Keratinocyte (primary cell): ENCODE data around the gene TRAF2. TPM values are rescaled to one million over a fixed set of nuclear protein-coding genes. Genes with fewer than 3 reads are reported as not detected.

Experiments used
- DNase-seq: peaks from one replicate; pipeline ENCODE4 v3.0.0-alpha.2; 2011; ENCODE audit warnings: low read depth, missing footprints, low spot score
- FAIRE-seq: peaks from 2 replicates; lab custom pipeline; 2011; peaks lifted over from hg19 to GRCh38; lab: Jason Lieb, UNC
- H2AFZ ChIP-seq: 2 replicates; pipeline ENCODE4 v1.6.0; 2012; ENCODE audit warnings: low read length, control low read depth, inconsistent platforms; ENCODE audit not compliant: control insufficient read depth
- H3K27ac ChIP-seq: 2 replicates; pipeline ENCODE4 v1.5.1; 2011; ENCODE audit warnings: low read length; ENCODE audit not compliant: control insufficient read depth, insufficient read depth
- H3K27me3 ChIP-seq: 3 replicates; pipeline ENCODE4 v1.6.0; 2011; ENCODE audit warnings: low read length; ENCODE audit not compliant: control insufficient read depth, insufficient read depth; ENCODE audit errors: extremely low read depth
- H3K36me3 ChIP-seq, 2 experiments: 2 replicates in 1 of 2; 3 replicates in 1 of 2; pipeline ENCODE4 v1.5.1; 2011; ENCODE audit warnings: low read length in 2 of 2, mild to moderate bottlenecking in 1 of 2; ENCODE audit not compliant: control insufficient read depth in 2 of 2, insufficient read depth in 2 of 2; ENCODE audit errors: extremely low read depth in 1 of 2
- H3K4me1 ChIP-seq: 3 replicates; pipeline ENCODE4 v1.5.1; 2011; ENCODE audit warnings: low read length; ENCODE audit not compliant: control insufficient read depth, insufficient read depth; ENCODE audit errors: extremely low read depth
- H3K4me2 ChIP-seq: 3 replicates; pipeline ENCODE4 v1.6.0; 2011; ENCODE audit warnings: low read depth, low read length; ENCODE audit not compliant: control insufficient read depth, insufficient read depth; ENCODE audit errors: extremely low read depth
- H3K4me3 ChIP-seq, 3 experiments: fragments of 200-600 bp in 1 of 3; sonication (generic) in 1 of 3; 2 replicates in 2 of 3; 3 replicates in 1 of 3; pipeline ENCODE4 v1.5.1; 2011 to 2016; ENCODE audit warnings: low read length in 3 of 3, mild to moderate bottlenecking in 3 of 3, control low read depth in 2 of 3, inconsistent platforms in 1 of 3, low read depth in 1 of 3, mixed read lengths in 1 of 3, mixed run types in 1 of 3, moderate library complexity in 1 of 3; ENCODE audit not compliant: control insufficient read depth in 2 of 3, insufficient read depth in 2 of 3; ENCODE audit errors: extremely low read depth in 1 of 3
- H3K79me2 ChIP-seq: 2 replicates; pipeline ENCODE4 v1.6.0; 2012; ENCODE audit warnings: low read length; ENCODE audit not compliant: control insufficient read depth, insufficient read depth
- H3K9ac ChIP-seq: 3 replicates; pipeline ENCODE4 v1.6.0; 2011; ENCODE audit warnings: low read length; ENCODE audit not compliant: control insufficient read depth, insufficient read depth; ENCODE audit errors: extremely low read depth
- H3K9me1 ChIP-seq: 3 replicates; pipeline ENCODE4 v1.6.0; 2011; ENCODE audit warnings: low read length; ENCODE audit not compliant: control insufficient read depth, insufficient read depth; ENCODE audit errors: extremely low read depth
- H3K9me3 ChIP-seq: 2 replicates; pipeline ENCODE4 v1.5.1; 2012; ENCODE audit warnings: low read depth, low read length; ENCODE audit not compliant: control insufficient read depth
- H4K20me1 ChIP-seq: 3 replicates; pipeline ENCODE4 v1.6.0; 2011; ENCODE audit warnings: low read length; ENCODE audit not compliant: control insufficient read depth, insufficient read depth; ENCODE audit errors: extremely low read depth
- EZH2 ChIP-seq: IDR thresholded peaks from one replicate; pipeline ENCODE4 v1.6.1; 2012; ENCODE audit warnings: inconsistent platforms, mild to moderate bottlenecking, low read length, moderate library complexity
- dilution Hi-C: fragments of 300-500 bp; cut with MboI; formaldehyde crosslinking; loops from one replicate; pipeline ENCODE4 v1.7.0; 2020; ENCODE audit warnings: low sequenced_read_pairs; ENCODE audit not compliant: extremely low pct_ligation_motif_present
- polyA plus RNA-seq, 5 experiments: library from polyadenylated mRNA; depleted of rRNA in 3 of 5; stranded (reverse) in 3 of 5; stranded (forward) in 1 of 5; unstranded in 1 of 5; fragments of >200 nt; gene quantifications; 1 replicate in 1 of 5; 2 replicates in 3 of 5; 3 replicates in 1 of 5; pipeline versions ENCODE4 v1.2.1 to v1.2.3, GENCODE V29; 2011 to 2012; ENCODE audit warnings: missing spikeins in 2 of 5, low read depth in 1 of 5, low replicate concordance in 1 of 5
- TF ChIP-seq, protein P1 (sequence below), 3 experiments: IDR thresholded peaks in 1 of 3; conservative IDR thresholded peaks in 1 of 3; optimal IDR thresholded peaks in 1 of 3; 2 replicates in 2 of 3; 3 replicates in 1 of 3; pipeline versions ENCODE3 to v1.5.1; 2011; ENCODE audit warnings: low read length in 3 of 3, mild to moderate bottlenecking in 3 of 3, moderate library complexity in 2 of 3, control low read depth in 1 of 3, inconsistent platforms in 1 of 3; ENCODE audit not compliant: insufficient read depth in 2 of 3; ENCODE audit errors: extremely low read depth in 1 of 3

Gene TRAF2
- polyA plus RNA-seq, 1 donor (not counting 4 experiments of a cell fraction or from before 2014, with no cell fraction given), result 9.9 TPM

DNA sequence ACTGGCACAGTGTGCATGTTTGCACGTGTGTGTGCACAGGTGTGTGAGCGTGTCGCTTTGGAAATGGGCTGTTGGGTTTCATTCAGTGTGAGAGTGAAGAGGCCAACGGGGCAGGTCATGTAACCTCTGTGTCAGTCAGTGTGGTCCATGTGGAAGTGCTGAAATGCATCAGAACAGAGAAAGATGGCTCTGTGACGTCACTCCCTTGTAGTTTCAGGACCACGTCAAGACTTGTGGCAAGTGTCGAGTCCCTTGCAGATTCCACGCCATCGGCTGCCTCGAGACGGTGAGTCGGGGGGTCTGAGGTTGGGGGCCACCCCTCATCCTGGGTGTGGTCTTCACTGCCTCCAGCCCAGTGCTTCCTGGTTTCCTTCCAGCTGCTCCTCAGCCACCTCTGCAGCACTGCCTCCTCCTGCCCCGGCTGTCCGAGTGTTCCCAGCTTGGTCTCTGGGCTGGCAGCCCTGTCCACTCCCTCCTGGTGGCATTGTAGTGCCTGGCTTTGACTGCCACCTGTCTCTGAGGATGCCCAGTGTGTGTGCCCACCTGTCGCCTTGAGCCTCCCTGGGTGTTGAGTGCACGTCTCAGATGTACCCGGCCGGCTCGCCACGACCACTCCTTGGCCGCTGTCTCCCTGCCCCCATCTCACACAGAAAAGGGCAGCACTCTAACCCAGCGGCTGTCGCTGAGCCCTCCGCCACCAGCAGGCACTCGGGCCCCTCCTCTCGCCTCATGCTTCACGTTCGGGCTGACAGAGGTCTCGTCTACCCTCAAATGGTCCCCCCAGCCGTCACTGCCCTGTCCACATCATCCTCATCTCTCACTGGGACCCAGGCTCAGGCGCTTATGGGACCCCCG, 30.2 kb downstream of the TRAF2 start:
- dilution Hi-C loops, result no loop called here
- H4K20me1 ChIP-seq, result no peaks in the 10 kb centered on the region

DNA sequence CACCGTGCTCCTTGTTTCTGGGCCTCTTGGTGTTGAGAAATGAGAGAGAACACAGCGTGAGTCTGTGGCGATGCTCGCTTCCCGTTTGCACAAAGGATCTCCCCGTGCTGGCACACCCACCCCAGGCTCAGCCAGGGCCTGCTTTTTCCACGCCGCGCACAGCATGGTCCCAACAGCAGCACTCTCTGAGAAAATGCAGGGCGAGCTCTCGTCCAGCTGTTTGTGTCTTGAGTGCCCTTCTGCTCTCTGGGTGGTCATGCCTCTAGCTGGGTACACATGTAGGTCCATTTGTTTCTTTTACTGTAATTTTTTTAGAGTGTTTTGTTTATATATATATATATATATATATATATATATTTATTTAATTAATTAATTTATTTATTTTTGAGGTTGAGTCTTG, 31.6 kb downstream of the TRAF2 start:
- H3K4me3 ChIP-seq, result no peak overlapping the region
- peaks cover 29 to 57% of the 10 kb centered on the region in 2 experiments for H3K36me3 ChIP-seq
- no peaks in the 10 kb centered on the region for H3K4me1 ChIP-seq
- H2AFZ ChIP-seq, result no peak overlapping the region
- no peak for FAIRE-seq
- H3K9ac ChIP-seq, result no peak overlapping the region
- H3K27ac ChIP-seq, result no peak overlapping the region
- H3K79me2 ChIP-seq, result peaks cover 9% of the 10 kb centered on the region
- H3K9me1 ChIP-seq, result no peaks in the 10 kb centered on the region
- H3K9me3 ChIP-seq, result no peaks in the 10 kb centered on the region
- no peak overlapping the region for H3K4me2 ChIP-seq
- no peak for DNase-seq
- dilution Hi-C loops, result no loop called here
- no peak for TF ChIP-seq EZH2
- TF ChIP-seq, protein P1, sequence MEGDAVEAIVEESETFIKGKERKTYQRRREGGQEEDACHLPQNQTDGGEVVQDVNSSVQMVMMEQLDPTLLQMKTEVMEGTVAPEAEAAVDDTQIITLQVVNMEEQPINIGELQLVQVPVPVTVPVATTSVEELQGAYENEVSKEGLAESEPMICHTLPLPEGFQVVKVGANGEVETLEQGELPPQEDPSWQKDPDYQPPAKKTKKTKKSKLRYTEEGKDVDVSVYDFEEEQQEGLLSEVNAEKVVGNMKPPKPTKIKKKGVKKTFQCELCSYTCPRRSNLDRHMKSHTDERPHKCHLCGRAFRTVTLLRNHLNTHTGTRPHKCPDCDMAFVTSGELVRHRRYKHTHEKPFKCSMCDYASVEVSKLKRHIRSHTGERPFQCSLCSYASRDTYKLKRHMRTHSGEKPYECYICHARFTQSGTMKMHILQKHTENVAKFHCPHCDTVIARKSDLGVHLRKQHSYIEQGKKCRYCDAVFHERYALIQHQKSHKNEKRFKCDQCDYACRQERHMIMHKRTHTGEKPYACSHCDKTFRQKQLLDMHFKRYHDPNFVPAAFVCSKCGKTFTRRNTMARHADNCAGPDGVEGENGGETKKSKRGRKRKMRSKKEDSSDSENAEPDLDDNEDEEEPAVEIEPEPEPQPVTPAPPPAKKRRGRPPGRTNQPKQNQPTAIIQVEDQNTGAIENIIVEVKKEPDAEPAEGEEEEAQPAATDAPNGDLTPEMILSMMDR (optimal IDR thresholded peaks at IDR 0.05 in 1 of 3, IDR thresholded peaks at IDR 0.05 in 1 of 3, conservative IDR thresholded peaks at IDR 0.05 in 1 of 3; ENCODE audit: extremely low read depth in 1 of 3, insufficient read depth in 2 of 3, low read length in 3 of 3), result no peak
- no peaks in the 10 kb centered on the region for H4K20me1 ChIP-seq
- no peaks in the 10 kb centered on the region for H3K27me3 ChIP-seq

More for the DNA sequence above, 30.2 kb downstream of the TRAF2 start:
- Histone ChIP-seq H3K9ac (no peak overlapping the region), H3K4me2 (no peak overlapping the region), H3K36me3 (peaks cover 26 to 49% of the 10 kb centered on the region in 2 experiments), H3K79me2 (peaks cover 9% of the 10 kb centered on the region), H3K9me1 (no peaks in the 10 kb centered on the region), H3K27me3 (no peaks in the 10 kb centered on the region), H3K4me3 (no peak overlapping the region), H2AFZ (no peak overlapping the region), H3K27ac (no peak overlapping the region), H3K9me3 (no peaks in the 10 kb centered on the region), H3K4me1 (no peaks in the 10 kb centered on the region)
- DNase-seq (no peak), FAIRE-seq (no peak)
- TF ChIP-seq EZH2, result no peak
- TF ChIP-seq, protein P1 (optimal IDR thresholded peaks at IDR 0.05 in 1 of 3, IDR thresholded peaks at IDR 0.05 in 1 of 3, conservative IDR thresholded peaks at IDR 0.05 in 1 of 3; ENCODE audit: extremely low read depth in 1 of 3, insufficient read depth in 2 of 3, low read length in 3 of 3), result no peak
